ENCODE results near the gene ZNF143.

The ZNF143 gene

DNA sequence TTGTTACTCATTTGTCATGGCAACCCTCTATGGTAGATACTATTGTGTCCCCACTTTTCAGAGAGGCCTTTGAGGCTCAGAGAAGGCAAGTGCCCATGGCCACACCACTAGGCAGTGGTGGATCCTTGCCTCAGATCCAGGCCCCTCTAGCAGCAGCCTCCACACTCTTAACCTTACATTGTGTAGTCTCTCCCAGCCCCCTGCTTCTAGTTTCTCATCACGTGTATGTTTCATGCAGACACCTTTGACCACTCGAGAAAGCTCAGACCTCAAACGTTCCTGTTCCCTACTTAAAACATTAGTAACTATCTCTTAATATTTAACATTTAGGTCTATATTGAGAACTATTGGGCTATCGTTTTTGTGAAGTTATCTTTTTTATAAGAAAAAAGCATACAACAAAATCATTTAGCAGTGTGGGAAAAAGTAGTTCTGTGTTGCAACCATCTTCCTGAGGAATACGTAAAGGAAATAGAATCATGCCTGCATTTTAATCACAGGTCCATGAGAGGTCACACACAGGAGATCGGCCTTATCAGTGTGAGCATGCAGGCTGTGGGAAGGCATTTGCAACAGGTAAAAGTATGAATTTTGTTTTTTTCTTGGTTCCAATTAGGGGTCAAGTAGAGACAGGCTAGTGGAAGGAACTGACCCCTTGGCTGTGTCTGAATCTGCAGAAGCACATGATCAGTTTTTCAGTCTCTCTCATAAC is 35.1 kb downstream of the ZNF143 start:
- ATAC-seq (ENCODE audit: low read depth) = no peak
- no peak for TF ChIP-seq CTCF (IDR thresholded peaks at IDR 0.05; ENCODE audit: poor library complexity, severe bottlenecking)
- H3K36me3 ChIP-seq (ENCODE audit: low read depth) = peaks cover 68% of the 10 kb centered on the region

DNA sequence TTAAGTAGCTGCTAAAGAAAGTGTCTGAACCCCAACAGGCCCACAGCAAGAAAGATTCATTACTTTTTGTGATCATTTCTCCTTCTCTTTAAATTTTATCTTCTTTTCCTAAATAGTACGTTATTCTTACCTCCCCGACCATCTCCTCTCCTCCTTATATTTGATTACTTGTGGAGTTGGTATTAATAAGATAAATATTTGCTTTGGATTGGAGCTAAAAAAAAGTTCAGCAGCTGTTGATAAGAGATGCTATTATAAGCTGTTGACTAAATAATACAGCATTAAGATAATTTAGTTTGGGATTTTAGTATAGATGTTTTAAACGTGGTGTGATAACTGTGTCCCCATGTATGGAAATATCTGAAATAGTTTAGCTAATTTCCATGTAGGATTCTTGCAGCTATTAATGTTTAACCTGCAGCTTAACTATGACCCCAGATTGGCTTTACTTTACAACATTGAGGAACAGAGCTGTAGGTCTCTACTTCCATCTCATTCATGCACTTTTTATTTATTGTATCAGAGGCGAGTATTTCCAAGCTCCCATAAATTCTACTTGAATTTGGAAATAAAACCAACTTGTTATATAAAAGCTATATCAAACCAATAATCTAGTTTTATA is 37.8 kb downstream of the ZNF143 start:
- no peak for TF ChIP-seq CTCF (IDR thresholded peaks at IDR 0.05; ENCODE audit: poor library complexity, severe bottlenecking)
- no peaks in the 10 kb centered on the region for H3K9me3 ChIP-seq (ENCODE audit: severe bottlenecking)
- H3K36me3 ChIP-seq (ENCODE audit: low read depth) = peaks cover 71% of the 10 kb centered on the region
- no peaks in the 10 kb centered on the region for H3K27me3 ChIP-seq (ENCODE audit: insufficient read depth, poor library complexity, severe bottlenecking)
- no peak overlapping the region for H3K4me3 ChIP-seq (ENCODE audit: severe bottlenecking)
- DNase-seq (ENCODE audit: low spot score) = no peak
- H3K27ac ChIP-seq (ENCODE audit: poor library complexity, severe bottlenecking) = no peak overlapping the region
- no peak for ATAC-seq (ENCODE audit: low read depth)
- no peaks in the 10 kb centered on the region for H3K4me1 ChIP-seq (ENCODE audit: insufficient read depth, poor library complexity, severe bottlenecking)

More for the DNA sequence above, 35.1 kb downstream of the ZNF143 start:
- no peaks in the 10 kb centered on the region for H3K4me1 ChIP-seq (ENCODE audit: insufficient read depth, poor library complexity, severe bottlenecking)
- no peak for DNase-seq (ENCODE audit: low spot score)
- H3K9me3 ChIP-seq (ENCODE audit: severe bottlenecking) = no peaks in the 10 kb centered on the region
- no peaks in the 10 kb centered on the region for H3K27me3 ChIP-seq (ENCODE audit: insufficient read depth, poor library complexity, severe bottlenecking)
- H3K4me3 ChIP-seq (ENCODE audit: severe bottlenecking) = no peak overlapping the region
- no peak overlapping the region for H3K27ac ChIP-seq (ENCODE audit: poor library complexity, severe bottlenecking)

- ATAC-seq (ENCODE audit: low read depth) (peak; percentile 82), DNase-seq (ENCODE audit: low spot score) (no peak)
- H3K4me3 ChIP-seq (ENCODE audit: severe bottlenecking) = no peak overlapping the region
- H3K9me3 ChIP-seq (ENCODE audit: severe bottlenecking) = no peaks in the 10 kb centered on the region
- peaks cover 42% of the 10 kb centered on the region for H3K36me3 ChIP-seq (ENCODE audit: low read depth)
- peak; percentile 97 for TF ChIP-seq CTCF (IDR thresholded peaks at IDR 0.05; ENCODE audit: poor library complexity, severe bottlenecking)
- no peaks in the 10 kb centered on the region for H3K27me3 ChIP-seq (ENCODE audit: insufficient read depth, poor library complexity, severe bottlenecking)
- H3K27ac ChIP-seq (ENCODE audit: poor library complexity, severe bottlenecking) = no peak overlapping the region
- no peaks in the 10 kb centered on the region for H3K4me1 ChIP-seq (ENCODE audit: insufficient read depth, poor library complexity, severe bottlenecking)
Measured at GRCh38 chr11:9506489-9507276, 45.9 kb downstream of the ZNF143 start.

DNA sequence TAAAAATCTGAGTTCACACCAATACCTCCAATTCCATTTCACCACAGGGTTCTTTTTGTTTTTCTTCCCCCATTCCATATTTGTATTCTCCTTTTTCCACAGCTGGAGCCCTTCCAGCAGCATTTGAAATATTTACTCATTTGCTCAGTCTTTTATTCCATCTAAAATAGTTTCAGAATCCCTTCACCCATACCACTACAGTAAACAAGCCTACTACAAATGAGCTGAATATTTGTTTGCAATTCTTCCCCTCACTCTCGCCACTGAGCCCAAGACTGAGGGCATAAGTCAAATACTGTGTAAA is 46.4 kb downstream of the ZNF143 start:
- no peaks in the 10 kb centered on the region for H3K27me3 ChIP-seq (ENCODE audit: insufficient read depth, poor library complexity, severe bottlenecking)
- no peak for DNase-seq (ENCODE audit: low spot score)
- H3K4me1 ChIP-seq (ENCODE audit: insufficient read depth, poor library complexity, severe bottlenecking) = no peaks in the 10 kb centered on the region
- no peaks in the 10 kb centered on the region for H3K9me3 ChIP-seq (ENCODE audit: severe bottlenecking)
- ATAC-seq (ENCODE audit: low read depth) = no peak
- no peak overlapping the region for H3K27ac ChIP-seq (ENCODE audit: poor library complexity, severe bottlenecking)
- no peak for TF ChIP-seq CTCF (IDR thresholded peaks at IDR 0.05; ENCODE audit: poor library complexity, severe bottlenecking)
- H3K36me3 ChIP-seq (ENCODE audit: low read depth) = peaks cover 47% of the 10 kb centered on the region
- no peak overlapping the region for H3K4me3 ChIP-seq (ENCODE audit: severe bottlenecking)

Measured in RWPE2 (cell line).